ENCODE results near the gene DDX52.

GRCh38 chr17:37657202-37657601 is 14.0 kb upstream of the DDX52 start:
- TF ChIP-seq CTCF (IDR thresholded peaks at IDR 0.05) (no peak), POLR2A (IDR thresholded peaks at IDR 0.05) (no peak), POLR2AphosphoS5 (IDR thresholded peaks at IDR 0.05) (no peak)

Data from sigmoid colon (tissue), 4 donors.